Caco-2 (cell line): ENCODE data around the gene PTPRN2. TPM values are rescaled to one million over a fixed set of nuclear protein-coding genes. Genes with fewer than 3 reads are reported as not detected.

Experiments
- BruUV-seq: library from RNA; stranded (reverse); fragments of 400-500 nt; replicated peaks from 2 replicates; lab custom pipeline; 2021; lab: Mats Ljungman, UMichigan
- CTCF ChIA-PET: fragments of 300-600 bp; sonication (Branson Sonifier 250); formaldehyde crosslinking; loops from one replicate; lab custom pipeline; 2022; ENCODE audit warnings: antibody characterized with exemption; lab: Charles Lee
- POLR2A ChIA-PET: fragments of 300-600 bp; sonication (Branson Sonifier 250); formaldehyde crosslinking; loops from one replicate; lab custom pipeline; 2022; ENCODE audit warnings: antibody characterized with exemption; lab: Charles Lee
- DNase-seq, 2 experiments: peaks; one replicate each; pipeline versions ENCODE4 v3.0.0 to v3.0.0-alpha.2; 2020 to 2022
- H3K27me3 ChIP-seq: replicated peaks from 2 replicates; pipeline ENCODE4 v1.6.0; 2011; ENCODE audit warnings: low read length; ENCODE audit not compliant: control insufficient read depth, insufficient read depth
- H3K36me3 ChIP-seq: 2 replicates; pipeline ENCODE4 v1.5.1; 2011; ENCODE audit warnings: low read length; ENCODE audit not compliant: control insufficient read depth, insufficient read depth
- H3K4me1 ChIP-seq: fragments of 250-450 bp; sonication (Bioruptor Pico); 2 replicates; pipeline ENCODE4 v1.5.1; 2020; ENCODE audit warnings: mild to moderate bottlenecking
- H3K4me3 ChIP-seq: 2 replicates; pipeline ENCODE4 v1.5.1; 2011; ENCODE audit warnings: low read depth, mild to moderate bottlenecking, control low read depth, low read length
- H3K9me3 ChIP-seq: fragments of 250-450 bp; sonication (Bioruptor Pico); 2 replicates; pipeline ENCODE4 v1.5.1; 2020; ENCODE audit warnings: mild to moderate bottlenecking, moderate library complexity
- H3K27ac Mint-ChIP-seq: one replicate; pipeline ENCODE4 v1.8.0; 2022; ENCODE audit warnings: mixed read lengths; ENCODE audit not compliant: unreplicated experiment
- H3K27me3 Mint-ChIP-seq: one replicate; pipeline ENCODE4 v1.8.0; 2022; ENCODE audit warnings: mixed read lengths; ENCODE audit not compliant: insufficient read depth, unreplicated experiment
- H3K36me3 Mint-ChIP-seq: one replicate; pipeline ENCODE4 v1.8.0; 2022; ENCODE audit warnings: mild to moderate bottlenecking, mixed read lengths; ENCODE audit not compliant: insufficient read depth, unreplicated experiment
- H3K4me1 Mint-ChIP-seq: one replicate; pipeline ENCODE4 v1.8.0; 2022; ENCODE audit warnings: low read depth, mixed read lengths; ENCODE audit not compliant: unreplicated experiment
- H3K4me3 Mint-ChIP-seq: one replicate; pipeline ENCODE4 v1.8.0; 2022; ENCODE audit warnings: mild to moderate bottlenecking, moderate library complexity, mixed read lengths; ENCODE audit not compliant: unreplicated experiment
- H3K9me3 Mint-ChIP-seq: one replicate; pipeline ENCODE4 v1.8.0; 2022; ENCODE audit warnings: mixed read lengths; ENCODE audit not compliant: unreplicated experiment
- CTCF ChIP-seq, 2 experiments: fragments of 200-600 bp in 1 of 2; IDR thresholded peaks; 1 replicate in 1 of 2; 2 replicates in 1 of 2; pipeline versions ENCODE4 v1.5.1 to v1.8.0; 2011 to 2022; ENCODE audit warnings: antibody characterized with exemption in 1 of 2, control low read depth in 1 of 2, inconsistent platforms in 1 of 2, low read depth in 1 of 2, low read length in 1 of 2, mild to moderate bottlenecking in 1 of 2, moderate library complexity in 1 of 2; ENCODE audit not compliant: insufficient read depth in 1 of 2, severe bottlenecking in 1 of 2, unreplicated experiment in 1 of 2
- intact Hi-C: fragments of 100-400 bp; cut with micrococcal nuclease; formaldehyde crosslinking; loops from one replicate; pipeline ENCODE4 v1.10.0; 2022; ENCODE audit not compliant: unreplicated experiment
- total RNA-seq: library from RNA; stranded (reverse); gene quantifications from 2 replicates; pipeline ENCODE4 v1.2.3, GENCODE V29; 2022

PTPRN2 gene
- total RNA-seq, 1 experiment from 2014 or later = 1.4 TPM

DNA sequence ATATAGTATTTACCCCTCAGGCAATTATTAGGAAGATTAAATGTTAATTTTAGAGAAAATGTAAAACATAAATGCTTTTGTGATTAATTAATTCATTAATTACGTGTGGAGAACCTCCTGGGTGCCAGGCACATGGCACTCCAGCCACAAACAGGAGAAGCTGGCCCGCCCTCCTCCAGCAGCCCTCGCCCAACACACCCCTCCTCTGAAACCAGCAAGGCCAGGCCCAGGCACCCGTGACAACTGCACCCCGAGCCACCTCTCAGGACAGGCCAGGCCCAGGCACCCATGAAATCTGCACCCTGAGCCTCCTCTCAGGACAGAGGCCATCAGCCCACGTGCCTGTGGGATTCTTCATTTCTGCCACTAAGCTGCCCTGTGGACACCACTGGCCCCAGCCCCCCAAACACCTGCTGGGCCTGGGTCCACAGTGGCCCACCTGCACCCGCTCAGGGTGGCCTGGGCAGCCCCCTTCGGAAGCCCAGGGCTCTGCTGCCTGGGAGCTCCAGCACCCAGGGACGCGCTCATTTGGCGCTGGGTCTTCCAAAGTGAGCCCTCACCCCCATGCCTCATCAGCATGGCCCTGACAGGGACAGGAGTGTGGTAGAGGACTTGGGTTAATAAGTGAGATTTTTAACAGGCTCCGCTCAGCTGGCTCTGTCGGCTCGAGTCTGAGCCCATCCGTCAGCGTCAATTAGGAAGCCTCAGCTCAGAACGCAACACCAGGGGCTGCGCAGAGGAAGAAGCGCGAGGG, 768.7 kb downstream of the PTPRN2 start:
- TF ChIP-seq CTCF (IDR thresholded peaks at IDR 0.05; ENCODE audit: insufficient read depth in 1 of 2, low read depth in 1 of 2, low read length in 1 of 2, severe bottlenecking in 1 of 2, unreplicated experiment in 1 of 2) = no peak
- H3K9me3 ChIP-seq = peaks cover 12% of the 10 kb centered on the region
- Mint-ChIP-seq H3K27me3 (no peaks in the 10 kb centered on the region), H3K4me3 (no peak overlapping the region), H3K27ac (no peak overlapping the region), H3K36me3 (no peaks in the 10 kb centered on the region), H3K4me1 (no peaks in the 10 kb centered on the region), H3K9me3 (peaks cover 13% of the 10 kb centered on the region)
- H3K4me3 ChIP-seq = no peak overlapping the region
- ChIA-PET CTCF (no interaction called here), POLR2A (no interaction called here)
- H3K27me3 ChIP-seq = no peaks in the 10 kb centered on the region
- BruUV-seq = no TSS peak
- no peak for DNase-seq
- no peaks in the 10 kb centered on the region for H3K4me1 ChIP-seq
- H3K36me3 ChIP-seq = no peaks in the 10 kb centered on the region
- intact Hi-C loops = no loop called here

DNA sequence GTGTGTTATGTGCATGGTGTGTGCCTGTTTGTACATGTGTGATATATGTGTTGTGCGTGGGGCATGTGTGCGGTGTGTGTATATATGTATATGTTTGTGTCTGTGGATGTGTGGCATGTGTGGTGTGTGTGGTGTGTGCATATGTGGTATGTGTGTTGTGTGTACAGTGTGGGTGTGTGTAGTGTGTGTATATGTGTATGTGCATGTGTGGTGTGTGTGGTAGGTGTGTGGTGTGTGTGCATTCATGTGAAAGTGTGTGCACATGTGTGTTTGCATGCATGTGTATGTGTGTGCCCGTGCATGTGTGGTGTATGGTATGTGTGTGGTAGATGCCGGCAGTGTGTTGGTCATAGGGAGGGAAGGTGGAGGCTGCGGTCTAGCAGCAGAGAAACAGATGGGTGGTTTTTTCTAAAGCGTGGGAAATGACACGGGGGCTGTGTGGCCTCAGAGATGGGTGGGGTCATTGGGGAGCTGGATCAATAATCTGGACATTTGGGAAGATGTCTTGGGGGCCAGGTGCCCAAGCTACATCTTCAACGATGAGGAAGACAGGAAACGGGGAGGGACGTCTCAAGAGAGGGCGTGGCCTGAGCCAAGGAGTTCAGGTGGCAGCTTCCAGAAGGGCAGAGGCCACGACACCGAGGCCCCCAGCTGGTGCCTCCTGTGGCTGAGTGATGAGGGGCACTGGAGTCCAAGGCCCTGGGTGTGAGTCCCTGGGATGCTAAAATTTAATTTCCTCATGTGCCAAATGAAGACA, 769.5 kb downstream of the PTPRN2 start:
- ChIA-PET CTCF (no interaction called here), POLR2A (no interaction called here)
- no TSS peak for BruUV-seq
- TF ChIP-seq CTCF (IDR thresholded peaks at IDR 0.05; ENCODE audit: insufficient read depth in 1 of 2, low read depth in 1 of 2, low read length in 1 of 2, severe bottlenecking in 1 of 2, unreplicated experiment in 1 of 2) = no peak
- intact Hi-C loops = no loop called here
- Mint-ChIP-seq H3K4me3 (no peak overlapping the region), H3K27ac (no peak overlapping the region), H3K4me1 (no peaks in the 10 kb centered on the region), H3K36me3 (no peaks in the 10 kb centered on the region), H3K27me3 (no peaks in the 10 kb centered on the region), H3K9me3 (peaks cover 13% of the 10 kb centered on the region)
- Histone ChIP-seq H3K4me3 (no peak overlapping the region), H3K36me3 (no peaks in the 10 kb centered on the region), H3K4me1 (no peaks in the 10 kb centered on the region), H3K9me3 (peaks cover 12% of the 10 kb centered on the region), H3K27me3 (no peaks in the 10 kb centered on the region)
- no peak for DNase-seq

DNA sequence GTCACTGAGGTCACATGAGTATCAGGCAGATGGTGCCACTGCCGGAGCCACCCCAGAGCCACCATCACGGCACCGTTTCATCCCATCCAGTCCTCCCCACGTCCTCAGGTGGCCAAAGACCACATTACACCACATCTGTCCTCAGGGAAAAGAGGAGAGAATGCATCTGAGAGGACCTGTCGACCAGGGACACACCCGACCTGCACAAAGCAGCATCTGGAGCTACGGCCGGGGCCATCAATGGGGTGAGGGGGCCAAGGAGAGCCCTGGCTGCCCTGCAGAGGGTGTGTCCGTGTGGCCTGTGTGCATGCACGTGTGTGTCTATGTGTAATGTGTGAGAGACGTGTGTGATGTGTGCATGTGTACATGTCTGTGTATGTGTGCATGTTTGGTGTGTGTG, 770.2 kb downstream of the PTPRN2 start:
- intact Hi-C loops = no loop called here
- Mint-ChIP-seq H3K27me3 (no peaks in the 10 kb centered on the region), H3K4me3 (no peak overlapping the region), H3K4me1 (no peaks in the 10 kb centered on the region), H3K36me3 (no peaks in the 10 kb centered on the region), H3K9me3 (peaks cover 13% of the 10 kb centered on the region), H3K27ac (no peak overlapping the region)
- BruUV-seq = no TSS peak
- no peaks in the 10 kb centered on the region for H3K4me1 ChIP-seq
- no peaks in the 10 kb centered on the region for H3K36me3 ChIP-seq
- H3K4me3 ChIP-seq = no peak overlapping the region
- H3K9me3 ChIP-seq = peaks cover 12% of the 10 kb centered on the region
- DNase-seq = no peak
- CTCF ChIA-PET = no interaction called here
- no peak for TF ChIP-seq CTCF (IDR thresholded peaks at IDR 0.05; ENCODE audit: insufficient read depth in 1 of 2, low read depth in 1 of 2, low read length in 1 of 2, severe bottlenecking in 1 of 2, unreplicated experiment in 1 of 2)
- no peaks in the 10 kb centered on the region for H3K27me3 ChIP-seq
- POLR2A ChIA-PET = no interaction called here
